Breast epithelium (tissue), 3 donors: ENCODE results near the gene SPOCK1.

Experiments used
- CTCF ChIP-seq, 3 donors: fragments of 450-650 bp; IDR thresholded peaks; one replicate each; pipeline ENCODE4 v1.5.1; 2016 to 2017; ENCODE audit warnings: antibody characterized with exemption in 3 of 3, mild to moderate bottlenecking in 3 of 3, moderate library complexity in 3 of 3
- POLR2A ChIP-seq: fragments of 450-650 bp; IDR thresholded peaks from one replicate; pipeline ENCODE4 v1.6.1; 2016; ENCODE audit warnings: antibody characterized with exemption, mild to moderate bottlenecking, moderate library complexity

- no peak for TF ChIP-seq CTCF (IDR thresholded peaks at IDR 0.05)
- TF ChIP-seq POLR2A = no peak
Measured at GRCh38 chr5:137531266-137531665, 32.1 kb upstream of the SPOCK1 start.
